Fibroblast of skin of scalp (primary cell): Measurements from ENCODE around the gene SNAI3.
"Not testable (repeated sequence)": the region's sequence is repeated elsewhere in the genome, so short reads cannot be mapped to it uniquely, and the experiment has no call there.

ENCODE experiments used
- DNase-seq: peaks from one replicate; pipeline ENCODE4 v3.0.0-alpha.2; 2013

SNAI3 gene

DNA sequence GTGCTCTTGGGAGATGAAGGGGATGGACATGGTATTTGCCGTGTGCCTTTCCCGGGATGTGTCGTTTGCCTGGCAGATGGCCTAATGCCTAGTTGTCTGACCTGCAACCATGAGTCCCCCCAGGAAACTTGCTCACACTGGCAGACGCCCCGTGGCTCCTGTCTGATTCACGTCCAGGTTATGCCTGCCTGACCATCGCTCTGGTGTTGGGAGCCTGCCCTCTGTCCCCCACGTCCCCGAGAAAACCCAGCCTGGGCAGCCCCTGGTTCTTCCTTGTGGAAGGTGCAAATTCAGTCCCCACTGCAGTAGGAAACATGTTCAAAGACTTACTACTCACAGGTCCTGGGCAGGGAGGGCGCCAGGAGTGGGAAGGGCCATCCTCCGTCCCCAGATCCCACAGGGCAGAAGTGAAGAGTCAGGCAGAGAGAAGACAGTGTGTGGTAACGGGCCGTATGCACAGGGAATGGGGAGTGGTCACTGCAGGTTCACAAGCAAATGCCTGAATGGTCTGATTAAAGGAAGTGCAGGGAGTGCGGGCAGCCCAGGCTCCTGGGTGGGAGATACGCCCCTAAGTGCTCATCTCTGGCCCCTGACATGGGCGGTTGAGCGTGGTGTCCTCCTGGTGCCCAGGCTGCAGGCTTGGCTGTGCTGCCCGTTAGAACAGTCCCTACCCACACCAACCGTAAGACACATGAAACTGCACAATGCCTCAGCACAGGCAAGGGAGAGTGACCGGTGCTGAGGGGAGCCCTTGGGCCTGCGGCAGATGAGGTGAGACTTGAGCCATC, 4.2 kb upstream of the SNAI3 start:
- no peak for DNase-seq

DNA sequence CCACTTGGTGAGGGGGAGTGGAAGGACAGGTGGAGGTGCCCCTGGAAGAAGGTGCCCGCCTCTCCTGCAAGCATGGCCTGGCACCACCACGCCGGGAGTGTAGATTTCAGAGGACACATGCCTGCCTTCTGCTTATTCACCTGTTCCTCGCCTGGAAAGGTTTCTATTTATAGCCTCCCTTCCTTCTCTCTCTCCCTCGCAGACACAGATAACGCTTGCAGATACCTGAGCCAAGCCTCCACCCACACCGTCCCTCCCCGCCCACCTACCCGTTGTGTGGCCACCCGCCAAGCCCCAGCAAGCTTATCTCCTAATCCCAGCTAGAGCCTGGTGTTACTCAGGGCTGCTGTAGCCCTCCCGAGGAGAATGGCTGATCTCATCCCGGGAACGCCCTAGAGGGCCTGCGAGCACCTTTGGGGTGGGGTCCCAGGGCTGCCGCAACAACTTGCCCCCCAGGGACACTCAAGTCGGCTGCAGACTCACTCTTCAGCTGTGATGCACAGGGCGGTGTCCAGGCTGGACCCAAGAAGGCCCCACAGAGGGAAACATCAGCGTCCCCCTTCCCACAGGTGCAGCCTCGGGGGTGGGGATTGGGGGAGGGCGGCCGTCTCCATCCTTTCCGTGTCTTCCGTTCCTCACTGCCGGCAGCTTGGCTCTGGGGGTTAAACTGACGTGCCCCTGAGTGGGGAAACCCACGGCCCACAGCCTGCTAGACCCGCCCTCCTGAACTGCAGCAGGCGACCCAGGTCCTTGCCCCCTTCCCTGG, 1.9 kb upstream of the SNAI3 start:
- DNase-seq: no peak

- no peak for DNase-seq
These were observed 1.3 kb upstream of the SNAI3 start for GRCh38 chr16:88687676-88688012.

DNA sequence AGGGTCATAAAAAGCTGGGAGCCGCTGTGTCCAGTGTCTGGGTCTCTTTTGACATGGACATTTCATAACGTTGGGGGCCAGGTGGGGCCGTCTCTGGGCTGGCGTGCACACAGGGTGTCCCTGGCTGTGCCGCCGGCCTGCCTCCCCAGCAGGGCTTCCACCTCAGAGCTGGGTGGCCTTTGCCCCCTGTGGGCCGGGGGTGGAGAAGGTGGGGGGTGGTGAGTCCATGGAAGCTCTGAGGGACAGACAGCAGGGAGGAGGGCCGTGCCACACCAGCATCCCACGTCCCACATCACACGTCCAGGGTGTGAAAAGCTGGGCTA, 908 bp upstream of the SNAI3 start:
- no peak for DNase-seq

DNA sequence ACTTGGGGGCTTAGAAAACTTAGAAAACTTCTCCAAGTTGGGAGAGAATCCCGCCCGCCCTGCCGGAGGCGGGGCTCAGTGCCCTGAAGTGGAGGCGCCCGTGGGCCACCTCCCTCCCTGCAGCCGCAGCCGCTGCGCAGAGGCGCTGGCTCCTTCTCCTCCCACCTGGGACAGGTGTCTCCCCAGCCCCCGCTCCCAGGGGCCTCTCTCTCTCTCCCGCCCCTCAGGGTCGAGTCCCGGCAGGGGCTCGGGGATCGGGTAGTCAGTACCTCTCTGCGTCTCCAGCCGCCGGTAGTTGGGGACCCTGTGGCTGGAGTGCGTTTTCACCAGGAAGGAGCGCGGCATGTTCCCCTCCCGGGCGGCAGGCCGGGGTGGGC, 257 bp downstream of the SNAI3 start:
- DNase-seq: no peak

DNA sequence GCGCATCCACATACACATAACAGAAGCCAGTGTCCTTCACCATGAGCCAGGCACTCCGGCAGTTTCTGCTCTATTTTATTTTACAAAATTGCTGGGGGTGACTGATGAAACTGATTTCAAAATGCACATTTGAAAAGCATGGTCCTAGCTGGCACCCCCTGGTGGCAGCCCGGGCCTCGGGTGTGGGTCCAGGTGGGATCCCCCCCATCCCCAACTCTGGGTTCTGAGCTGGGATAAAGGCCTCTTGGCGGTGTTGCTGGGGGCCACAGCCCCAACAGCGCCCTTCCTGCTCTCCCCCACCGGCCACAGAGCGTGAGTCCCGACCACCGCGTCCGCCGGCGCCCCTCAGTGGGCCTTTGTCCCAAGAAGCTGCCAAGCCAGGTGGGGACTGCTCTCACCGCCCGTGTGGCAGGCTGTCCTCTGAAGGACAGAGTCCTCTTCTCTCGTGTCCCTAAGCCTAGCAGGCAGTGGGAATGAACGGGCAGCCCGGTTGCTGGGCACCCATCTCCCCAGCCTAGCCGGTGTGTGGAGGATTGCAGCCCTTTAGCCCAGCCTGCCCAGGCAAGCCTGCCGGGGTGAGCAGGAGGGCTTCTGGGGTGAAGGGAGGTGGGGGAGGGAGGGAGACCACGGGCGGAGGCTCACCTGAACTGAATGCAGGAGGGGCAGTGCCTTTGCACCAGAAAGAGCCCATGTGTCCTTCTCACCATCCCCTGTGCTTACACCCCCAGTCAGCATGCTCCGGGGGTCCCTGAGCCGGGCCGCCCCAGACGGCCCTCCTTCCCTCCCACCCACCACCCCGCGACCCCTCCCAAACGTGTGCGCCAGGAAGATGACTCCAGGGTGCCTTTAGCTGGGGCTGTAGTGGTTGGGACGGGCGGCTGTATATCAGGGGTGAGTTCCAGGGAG, 898 bp downstream of the SNAI3 start:
- DNase-seq: peak; percentile 51

DNA sequence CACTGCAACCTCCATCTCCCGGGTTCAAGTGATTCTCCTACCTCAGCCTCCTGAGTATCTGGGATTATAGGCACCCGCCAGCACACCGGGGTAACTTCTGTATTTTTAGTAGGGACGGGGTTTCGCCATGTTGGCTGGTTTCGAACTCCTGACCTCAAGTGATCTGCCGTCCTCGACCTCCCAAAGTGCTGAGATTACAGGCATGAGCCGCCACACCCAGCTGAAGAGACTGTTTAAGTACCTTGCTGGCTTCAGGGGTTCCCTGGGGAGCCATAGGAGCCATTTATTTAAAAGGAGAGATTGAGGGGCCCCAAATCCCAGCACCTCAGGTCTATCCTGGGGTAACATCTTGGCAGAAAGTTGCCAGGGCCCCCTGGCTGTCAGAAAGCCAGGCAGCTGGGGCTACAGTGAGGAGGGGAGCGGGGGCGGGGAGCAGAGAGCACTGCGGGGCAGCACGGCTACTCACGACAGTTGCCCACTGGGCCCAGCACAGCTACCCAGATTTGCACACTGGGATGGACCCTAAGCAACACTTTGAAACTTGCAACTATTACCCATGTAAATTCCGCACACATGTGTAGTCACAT, 1.6 kb downstream of the SNAI3 start:
- no peak for DNase-seq

- DNase-seq: no peak
These were observed 4.4 kb downstream of the SNAI3 start for GRCh38 chr16:88681709-88682451.

- no peak for DNase-seq
These were observed 5.1 kb downstream of the SNAI3 start for GRCh38 chr16:88681084-88681680.

DNA sequence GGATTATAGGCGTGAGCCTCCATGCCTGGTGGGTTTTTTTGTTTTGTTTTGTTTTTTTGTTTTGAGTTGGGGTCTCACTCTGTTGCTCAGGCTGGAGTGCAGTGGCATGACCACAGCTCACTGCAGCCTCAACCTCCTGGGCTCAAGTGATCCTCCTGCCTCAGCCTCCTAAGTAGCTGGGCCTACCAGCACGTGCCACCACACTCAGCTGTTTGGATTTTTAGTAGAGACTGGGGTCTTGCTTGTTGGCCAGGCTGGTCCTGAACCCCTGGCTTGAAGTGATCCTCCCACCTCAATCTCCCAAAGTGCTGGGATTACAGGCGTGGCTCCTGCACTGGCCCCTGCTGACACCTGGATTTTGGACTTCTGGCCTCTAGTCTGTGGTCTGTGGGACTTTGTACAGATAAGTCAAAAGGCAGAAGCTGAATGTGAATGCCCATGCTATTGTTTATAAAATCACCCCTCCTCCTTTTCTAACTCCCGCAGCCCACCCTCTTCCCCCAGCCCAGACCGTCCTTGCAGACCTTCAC, 5.7 kb downstream of the SNAI3 start:
- DNase-seq: no peak

DNA sequence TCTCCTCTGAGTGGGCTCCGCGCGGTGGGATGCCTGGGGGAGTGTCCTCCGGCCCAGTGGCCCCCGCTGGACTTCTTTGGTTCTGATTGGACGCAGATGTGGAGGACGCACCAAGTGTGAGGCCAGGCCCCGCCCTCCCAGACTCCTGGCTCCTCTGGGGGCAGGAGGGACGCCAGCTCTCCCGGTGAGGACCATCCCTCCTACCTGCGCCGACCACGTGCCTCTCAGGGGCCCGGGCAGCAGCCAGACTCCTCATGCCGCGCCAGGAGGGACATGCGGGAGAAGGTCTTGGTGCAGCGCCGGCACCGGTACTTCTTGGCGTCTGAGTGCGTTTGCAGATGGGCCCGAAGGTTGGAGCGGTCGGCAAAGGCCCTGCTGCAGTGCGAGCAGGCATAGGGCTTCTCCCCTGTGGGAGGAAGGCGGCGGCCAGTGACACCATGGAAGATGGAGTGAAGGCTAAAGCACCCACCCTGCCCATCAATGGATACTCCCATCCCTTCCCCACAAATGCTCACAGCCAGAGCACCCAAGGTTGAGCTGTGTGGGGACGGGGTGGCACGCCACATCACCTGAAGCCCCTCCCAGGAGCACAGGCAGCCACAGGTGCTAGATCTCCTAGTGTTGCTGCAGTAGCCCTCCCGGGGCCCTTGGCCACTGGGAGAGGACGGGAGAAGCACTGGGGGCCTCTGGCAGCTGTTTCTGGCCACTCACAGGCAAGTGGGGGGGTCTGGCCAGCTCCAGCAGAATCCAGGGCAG, 7.9 kb downstream of the SNAI3 start:
- no peak for DNase-seq

- no peak for DNase-seq
These were observed 8.6 kb downstream of the SNAI3 start for GRCh38 chr16:88677721-88678120.

DNA sequence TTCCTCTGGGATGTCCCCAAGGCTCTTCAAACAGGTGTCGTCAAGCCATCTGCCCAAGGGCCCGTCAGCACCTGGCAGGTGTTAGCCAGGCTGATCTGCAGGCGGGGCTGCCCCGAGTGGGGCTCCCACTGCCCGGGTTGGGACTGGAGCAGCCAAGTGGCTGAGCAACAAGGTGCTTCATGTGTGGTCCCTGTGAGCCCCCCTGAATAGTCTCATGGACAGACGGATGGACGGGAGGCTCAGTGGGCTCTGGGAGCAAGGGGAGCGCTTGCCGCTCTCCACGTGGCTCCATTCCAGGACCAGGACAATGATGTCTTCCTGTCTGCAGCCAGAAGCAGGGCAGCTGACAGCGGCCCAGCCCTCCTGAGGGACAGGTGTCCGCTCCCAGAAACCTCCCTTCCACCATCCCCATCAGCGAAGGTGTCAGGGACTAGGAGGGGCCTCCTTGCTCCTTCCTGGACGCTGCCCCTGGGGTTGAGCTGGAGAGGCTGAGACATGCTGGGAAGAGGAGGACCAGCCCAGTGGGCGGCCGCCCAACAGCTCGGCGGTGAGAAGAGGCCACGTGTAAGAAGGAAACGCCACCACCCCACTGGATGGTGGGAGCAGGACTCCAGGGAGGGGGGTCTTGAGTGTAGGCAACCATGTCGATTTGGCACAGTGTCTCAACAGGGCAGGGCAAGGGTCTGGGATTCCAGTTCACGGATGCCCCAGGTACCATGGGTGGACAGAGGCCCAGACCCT, 9.6 kb downstream of the SNAI3 start:
- no peak for DNase-seq

DNA sequence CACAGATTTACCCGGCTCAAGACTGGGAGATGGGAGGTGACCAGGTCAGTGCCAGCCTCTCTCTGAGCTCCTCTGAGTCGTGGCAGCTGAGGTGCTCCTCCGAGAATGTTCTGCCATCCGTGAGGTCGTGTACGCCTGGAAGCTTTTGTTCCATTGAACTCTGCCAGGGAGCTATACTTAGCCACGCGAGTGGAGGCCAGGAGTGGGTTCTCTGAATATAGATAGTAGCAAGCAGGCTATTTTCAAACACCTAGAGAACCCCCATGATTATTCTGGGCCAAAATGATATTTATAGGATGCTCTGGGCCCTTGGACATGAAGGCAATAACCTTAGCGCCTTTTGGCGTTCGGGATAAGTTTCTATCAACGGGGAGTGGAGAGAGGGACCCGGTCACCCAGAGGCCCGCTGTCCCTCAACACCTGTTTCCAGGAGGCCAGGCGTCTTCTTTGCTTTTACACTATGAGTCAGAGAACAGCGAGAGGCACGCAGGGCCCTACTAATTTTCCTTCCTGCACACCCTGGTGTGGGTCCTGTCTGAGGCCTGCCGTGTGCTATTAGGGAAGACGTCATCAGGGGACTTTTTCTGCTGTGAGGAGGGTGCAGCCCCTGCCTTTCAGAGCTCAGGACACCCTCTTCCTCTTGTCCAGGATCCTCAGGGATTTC, 12.5 kb downstream of the SNAI3 start:
- no peak for DNase-seq

DNA sequence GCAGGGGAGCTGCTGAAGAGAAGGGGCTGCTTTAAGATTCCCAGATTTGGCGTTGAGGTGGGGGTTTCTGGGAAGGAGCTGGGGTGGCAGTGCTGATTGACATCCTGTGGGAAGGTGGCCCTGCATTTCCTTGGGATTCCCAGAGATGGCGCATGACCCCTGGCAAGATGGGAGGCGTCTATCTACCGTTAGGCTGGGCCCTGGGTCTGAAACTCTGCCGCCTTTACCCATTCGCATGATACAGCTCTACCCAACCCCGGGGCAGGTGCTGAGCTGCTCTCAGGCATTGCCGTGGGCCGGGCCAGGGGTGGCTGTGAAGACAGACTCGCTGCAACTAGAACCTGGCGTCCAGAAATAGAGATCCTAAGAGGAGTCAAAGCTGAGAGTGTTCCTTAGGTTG, 13.5 kb downstream of the SNAI3 start:
- DNase-seq: no peak

GRCh38 chr16:88671806-88672205, 14.5 kb downstream of the SNAI3 start:
- DNase-seq: no peak

GRCh38 chr16:88669980-88670379, 16.3 kb downstream of the SNAI3 start:
- DNase-seq: peak; percentile 66

- DNase-seq: not testable (repeated sequence)
These were observed 16.8 kb downstream of the SNAI3 start for GRCh38 chr16:88669493-88669892.

- no peak for DNase-seq
These were observed 18.8 kb downstream of the SNAI3 start for GRCh38 chr16:88667461-88667860.

- DNase-seq: no peak
These were observed 20.7 kb downstream of the SNAI3 start for GRCh38 chr16:88665570-88665969.
